Panc1 (cell line): ENCODE results near the gene FUNDC1.

Experiments used
- POLR2AphosphoS5 ChIP-seq: IDR thresholded peaks from 2 replicates; pipeline ENCODE4 v1.6.1; 2012; ENCODE audit warnings: mild to moderate bottlenecking, low read depth, low read length, moderate library complexity
- SIN3A ChIP-seq: IDR thresholded peaks from 2 replicates; pipeline ENCODE4 v1.6.1; 2012; ENCODE audit warnings: low read depth, mild to moderate bottlenecking, low read length, moderate library complexity, borderline replicate concordance; ENCODE audit not compliant: insufficient read depth
- TF ChIP-seq, protein P1 (sequence below): fragments of 450-650 bp; IDR thresholded peaks from 2 replicates; pipeline ENCODE4 v1.5.1; 2017; ENCODE audit warnings: mild to moderate bottlenecking
- TF ChIP-seq, protein P2 (sequence below), 2 experiments: IDR thresholded peaks; 2 replicates each; pipeline ENCODE4 v1.6.1; 2011 to 2012; ENCODE audit warnings: low read depth in 2 of 2, control low read depth in 1 of 2, low read length in 1 of 2, mild to moderate bottlenecking in 1 of 2, moderate library complexity in 1 of 2; ENCODE audit not compliant: insufficient read depth in 1 of 2

DNA sequence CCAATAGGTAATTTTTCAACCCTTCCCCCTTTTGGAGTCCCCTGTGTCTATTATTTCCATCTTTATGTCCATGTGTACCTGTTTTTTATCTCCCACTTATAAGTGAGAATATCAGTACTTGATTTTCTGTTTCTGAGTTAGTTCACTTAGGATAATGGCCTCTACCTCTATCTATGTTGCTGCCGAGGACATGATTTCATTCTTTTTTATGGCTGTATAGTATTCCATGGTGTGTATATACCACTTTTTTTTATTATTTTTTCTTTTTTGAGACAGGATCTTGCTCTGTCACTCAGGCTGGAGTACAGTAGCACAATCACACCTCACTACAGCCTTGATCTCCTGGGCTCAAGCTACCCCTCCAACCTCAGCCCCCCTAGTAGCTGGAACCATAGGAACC is 47.6 kb downstream of the FUNDC1 start:
- TF ChIP-seq, protein P1, sequence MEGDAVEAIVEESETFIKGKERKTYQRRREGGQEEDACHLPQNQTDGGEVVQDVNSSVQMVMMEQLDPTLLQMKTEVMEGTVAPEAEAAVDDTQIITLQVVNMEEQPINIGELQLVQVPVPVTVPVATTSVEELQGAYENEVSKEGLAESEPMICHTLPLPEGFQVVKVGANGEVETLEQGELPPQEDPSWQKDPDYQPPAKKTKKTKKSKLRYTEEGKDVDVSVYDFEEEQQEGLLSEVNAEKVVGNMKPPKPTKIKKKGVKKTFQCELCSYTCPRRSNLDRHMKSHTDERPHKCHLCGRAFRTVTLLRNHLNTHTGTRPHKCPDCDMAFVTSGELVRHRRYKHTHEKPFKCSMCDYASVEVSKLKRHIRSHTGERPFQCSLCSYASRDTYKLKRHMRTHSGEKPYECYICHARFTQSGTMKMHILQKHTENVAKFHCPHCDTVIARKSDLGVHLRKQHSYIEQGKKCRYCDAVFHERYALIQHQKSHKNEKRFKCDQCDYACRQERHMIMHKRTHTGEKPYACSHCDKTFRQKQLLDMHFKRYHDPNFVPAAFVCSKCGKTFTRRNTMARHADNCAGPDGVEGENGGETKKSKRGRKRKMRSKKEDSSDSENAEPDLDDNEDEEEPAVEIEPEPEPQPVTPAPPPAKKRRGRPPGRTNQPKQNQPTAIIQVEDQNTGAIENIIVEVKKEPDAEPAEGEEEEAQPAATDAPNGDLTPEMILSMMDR, result no peak
- TF ChIP-seq POLR2AphosphoS5 (no peak), SIN3A (no peak)
- TF ChIP-seq, protein P2, sequence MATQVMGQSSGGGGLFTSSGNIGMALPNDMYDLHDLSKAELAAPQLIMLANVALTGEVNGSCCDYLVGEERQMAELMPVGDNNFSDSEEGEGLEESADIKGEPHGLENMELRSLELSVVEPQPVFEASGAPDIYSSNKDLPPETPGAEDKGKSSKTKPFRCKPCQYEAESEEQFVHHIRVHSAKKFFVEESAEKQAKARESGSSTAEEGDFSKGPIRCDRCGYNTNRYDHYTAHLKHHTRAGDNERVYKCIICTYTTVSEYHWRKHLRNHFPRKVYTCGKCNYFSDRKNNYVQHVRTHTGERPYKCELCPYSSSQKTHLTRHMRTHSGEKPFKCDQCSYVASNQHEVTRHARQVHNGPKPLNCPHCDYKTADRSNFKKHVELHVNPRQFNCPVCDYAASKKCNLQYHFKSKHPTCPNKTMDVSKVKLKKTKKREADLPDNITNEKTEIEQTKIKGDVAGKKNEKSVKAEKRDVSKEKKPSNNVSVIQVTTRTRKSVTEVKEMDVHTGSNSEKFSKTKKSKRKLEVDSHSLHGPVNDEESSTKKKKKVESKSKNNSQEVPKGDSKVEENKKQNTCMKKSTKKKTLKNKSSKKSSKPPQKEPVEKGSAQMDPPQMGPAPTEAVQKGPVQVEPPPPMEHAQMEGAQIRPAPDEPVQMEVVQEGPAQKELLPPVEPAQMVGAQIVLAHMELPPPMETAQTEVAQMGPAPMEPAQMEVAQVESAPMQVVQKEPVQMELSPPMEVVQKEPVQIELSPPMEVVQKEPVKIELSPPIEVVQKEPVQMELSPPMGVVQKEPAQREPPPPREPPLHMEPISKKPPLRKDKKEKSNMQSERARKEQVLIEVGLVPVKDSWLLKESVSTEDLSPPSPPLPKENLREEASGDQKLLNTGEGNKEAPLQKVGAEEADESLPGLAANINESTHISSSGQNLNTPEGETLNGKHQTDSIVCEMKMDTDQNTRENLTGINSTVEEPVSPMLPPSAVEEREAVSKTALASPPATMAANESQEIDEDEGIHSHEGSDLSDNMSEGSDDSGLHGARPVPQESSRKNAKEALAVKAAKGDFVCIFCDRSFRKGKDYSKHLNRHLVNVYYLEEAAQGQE (IDR thresholded peaks at IDR 0.05; ENCODE audit: insufficient read depth in 1 of 2, low read depth in 2 of 2, low read length in 1 of 2), result no peak
